SU-DHL-6 (cell line): ENCODE data around the gene SCLY.

ENCODE experiments used
- EZH2phosphoT487 ChIP-seq: fragments of 200-600 bp; sonication (generic), shearing (Covaris generic); conservative IDR thresholded peaks from 2 replicates; pipeline ENCODE4 v1.6.1; 2018; ENCODE audit warnings: mild to moderate bottlenecking, antibody characterized with exemption, low read length, moderate library complexity, mixed read lengths
- TF ChIP-seq, protein P1 (sequence below): fragments of 200-600 bp; sonication (generic); IDR thresholded peaks from one replicate; pipeline ENCODE4 v1.5.1; 2017; ENCODE audit warnings: antibody characterized with exemption, mild to moderate bottlenecking, low read length, moderate library complexity; ENCODE audit not compliant: insufficient read depth, poor library complexity, severe bottlenecking

GRCh38 chr2:238129166-238130010, 68.6 kb downstream of the SCLY start:
- TF ChIP-seq, protein P1, sequence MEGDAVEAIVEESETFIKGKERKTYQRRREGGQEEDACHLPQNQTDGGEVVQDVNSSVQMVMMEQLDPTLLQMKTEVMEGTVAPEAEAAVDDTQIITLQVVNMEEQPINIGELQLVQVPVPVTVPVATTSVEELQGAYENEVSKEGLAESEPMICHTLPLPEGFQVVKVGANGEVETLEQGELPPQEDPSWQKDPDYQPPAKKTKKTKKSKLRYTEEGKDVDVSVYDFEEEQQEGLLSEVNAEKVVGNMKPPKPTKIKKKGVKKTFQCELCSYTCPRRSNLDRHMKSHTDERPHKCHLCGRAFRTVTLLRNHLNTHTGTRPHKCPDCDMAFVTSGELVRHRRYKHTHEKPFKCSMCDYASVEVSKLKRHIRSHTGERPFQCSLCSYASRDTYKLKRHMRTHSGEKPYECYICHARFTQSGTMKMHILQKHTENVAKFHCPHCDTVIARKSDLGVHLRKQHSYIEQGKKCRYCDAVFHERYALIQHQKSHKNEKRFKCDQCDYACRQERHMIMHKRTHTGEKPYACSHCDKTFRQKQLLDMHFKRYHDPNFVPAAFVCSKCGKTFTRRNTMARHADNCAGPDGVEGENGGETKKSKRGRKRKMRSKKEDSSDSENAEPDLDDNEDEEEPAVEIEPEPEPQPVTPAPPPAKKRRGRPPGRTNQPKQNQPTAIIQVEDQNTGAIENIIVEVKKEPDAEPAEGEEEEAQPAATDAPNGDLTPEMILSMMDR = no peak
- no peak for TF ChIP-seq EZH2phosphoT487
